ENCODE results near the gene HSP90AB1.

Gene HSP90AB1

DNA sequence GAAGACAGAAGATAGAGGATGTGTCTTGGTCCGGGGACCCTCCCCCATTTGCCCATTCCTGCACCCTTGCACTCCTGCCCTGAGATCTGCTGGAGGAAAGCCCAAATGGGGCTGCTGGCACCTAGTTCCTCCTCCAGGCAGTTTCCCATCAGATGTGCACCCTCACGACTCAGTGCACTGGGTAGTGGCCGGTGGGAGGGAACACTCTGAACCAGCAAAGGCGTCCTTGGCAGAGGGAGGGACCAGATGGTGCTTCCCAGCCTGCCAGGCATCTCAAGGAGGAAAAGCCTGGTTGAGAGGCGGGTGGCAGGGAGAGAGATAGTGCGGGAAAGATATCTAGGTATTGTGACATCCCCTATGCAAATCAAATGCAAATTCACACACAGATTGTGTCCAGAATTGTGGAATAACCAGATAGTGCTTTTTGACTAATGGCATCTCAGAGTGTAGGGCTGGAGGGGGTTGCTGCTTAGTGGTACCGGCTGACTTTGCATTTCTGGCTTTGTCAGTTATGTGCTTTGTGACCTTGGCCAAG is 42.9 kb downstream of the HSP90AB1 start:
- no peak for DNase-seq (ENCODE audit: low read depth)

DNA sequence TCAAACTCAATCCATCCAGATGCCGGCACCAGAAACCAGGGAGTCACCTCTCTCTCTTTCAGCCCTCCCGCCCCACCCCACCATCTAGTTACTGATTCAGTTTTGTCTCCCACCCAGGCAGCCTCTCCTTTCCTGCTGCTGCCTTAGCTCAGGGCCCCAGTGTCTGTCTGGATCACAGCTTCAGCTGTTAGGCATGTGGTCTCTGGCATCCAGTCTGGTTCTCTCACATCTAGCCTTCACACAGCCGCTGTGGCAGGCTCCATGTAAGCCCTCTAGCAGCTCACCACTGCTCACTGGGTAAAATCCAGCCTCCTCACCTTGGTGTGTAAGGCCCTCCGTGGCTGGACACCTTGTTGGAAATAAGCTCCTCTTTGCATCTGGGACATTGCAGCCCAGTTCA is 44.9 kb downstream of the HSP90AB1 start:
- DNase-seq (ENCODE audit: low read depth): no peak

DNA sequence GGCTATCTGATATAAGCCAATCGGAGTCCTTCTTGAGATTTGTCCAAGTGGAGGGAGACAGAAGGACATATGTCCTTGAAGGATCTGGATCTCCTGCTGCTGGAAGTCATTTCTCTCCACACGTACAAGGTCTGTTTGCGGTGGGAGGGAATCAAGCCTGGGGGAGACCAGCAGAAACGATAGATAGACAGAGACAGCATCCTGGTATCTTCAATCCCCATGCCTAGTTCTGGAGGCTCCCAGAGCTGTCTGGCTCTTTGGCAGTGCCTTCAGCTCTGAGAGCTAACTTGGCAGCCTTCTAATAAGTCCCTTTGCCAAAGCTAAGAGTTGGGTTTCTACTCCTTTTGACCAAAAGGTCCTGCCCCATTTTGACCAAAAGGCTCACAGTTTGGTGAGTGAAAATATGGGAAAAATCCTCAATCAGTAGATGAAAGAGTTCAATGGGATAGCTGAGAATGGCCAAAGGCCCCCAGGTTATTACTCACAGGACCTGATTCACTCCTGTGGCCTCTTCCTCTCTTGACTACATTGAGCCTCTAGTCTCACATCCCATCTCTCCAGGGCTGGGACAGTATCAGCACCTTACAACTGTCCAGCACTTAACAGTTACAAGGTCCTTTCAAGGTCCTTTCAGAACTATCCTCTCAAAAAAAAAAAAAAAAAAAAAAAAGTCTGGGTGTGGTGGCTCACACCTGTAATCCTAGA is 45.9 kb downstream of the HSP90AB1 start:
- no peak for DNase-seq (ENCODE audit: low read depth)

DNA sequence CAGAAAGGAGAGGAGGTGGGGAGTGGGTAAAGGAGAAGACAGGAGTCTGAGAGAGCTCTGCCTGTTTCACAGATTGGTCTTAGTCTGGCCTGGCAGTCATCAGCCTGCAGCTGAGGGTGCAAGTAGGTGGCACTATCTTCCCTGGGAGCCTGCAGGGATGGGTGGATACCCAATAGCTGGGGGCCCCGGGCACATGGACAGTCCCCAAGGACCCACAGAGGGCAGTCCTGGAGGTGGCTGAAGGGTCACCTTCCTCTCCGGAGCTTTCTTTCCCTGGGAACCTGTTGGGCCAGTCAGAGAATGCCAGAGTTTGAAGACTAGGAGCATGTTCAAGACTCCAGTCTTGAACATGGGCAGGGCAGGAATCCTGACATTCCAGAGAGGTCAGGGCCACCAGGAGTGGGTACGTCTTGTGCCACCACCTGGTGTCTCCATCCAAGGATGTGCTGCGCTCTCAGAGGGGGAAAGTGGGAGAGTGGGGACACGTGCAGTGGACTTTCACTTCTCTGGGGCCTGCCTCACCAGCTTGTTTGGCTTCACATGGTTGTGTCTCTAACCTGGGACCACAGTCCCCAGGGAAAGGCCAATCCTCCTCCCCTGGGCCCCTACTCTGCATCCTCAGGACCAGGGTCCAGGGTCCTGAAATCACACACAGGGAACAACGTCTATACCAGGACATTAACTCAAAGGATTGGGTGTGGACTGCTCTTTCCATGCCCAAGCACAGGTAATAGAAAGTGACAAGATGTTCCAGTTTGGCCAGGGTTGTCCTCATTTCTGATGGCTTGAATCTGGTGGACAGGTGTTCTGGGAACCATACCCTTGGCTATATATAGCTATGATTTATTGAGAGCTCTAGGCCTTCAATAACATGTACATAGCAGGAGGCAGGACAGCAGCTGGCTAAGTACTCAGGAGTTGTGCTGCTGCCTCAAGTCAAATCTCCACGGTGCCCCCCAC is 48.2 kb downstream of the HSP90AB1 start:
- no peak for DNase-seq (ENCODE audit: low read depth)

DNA sequence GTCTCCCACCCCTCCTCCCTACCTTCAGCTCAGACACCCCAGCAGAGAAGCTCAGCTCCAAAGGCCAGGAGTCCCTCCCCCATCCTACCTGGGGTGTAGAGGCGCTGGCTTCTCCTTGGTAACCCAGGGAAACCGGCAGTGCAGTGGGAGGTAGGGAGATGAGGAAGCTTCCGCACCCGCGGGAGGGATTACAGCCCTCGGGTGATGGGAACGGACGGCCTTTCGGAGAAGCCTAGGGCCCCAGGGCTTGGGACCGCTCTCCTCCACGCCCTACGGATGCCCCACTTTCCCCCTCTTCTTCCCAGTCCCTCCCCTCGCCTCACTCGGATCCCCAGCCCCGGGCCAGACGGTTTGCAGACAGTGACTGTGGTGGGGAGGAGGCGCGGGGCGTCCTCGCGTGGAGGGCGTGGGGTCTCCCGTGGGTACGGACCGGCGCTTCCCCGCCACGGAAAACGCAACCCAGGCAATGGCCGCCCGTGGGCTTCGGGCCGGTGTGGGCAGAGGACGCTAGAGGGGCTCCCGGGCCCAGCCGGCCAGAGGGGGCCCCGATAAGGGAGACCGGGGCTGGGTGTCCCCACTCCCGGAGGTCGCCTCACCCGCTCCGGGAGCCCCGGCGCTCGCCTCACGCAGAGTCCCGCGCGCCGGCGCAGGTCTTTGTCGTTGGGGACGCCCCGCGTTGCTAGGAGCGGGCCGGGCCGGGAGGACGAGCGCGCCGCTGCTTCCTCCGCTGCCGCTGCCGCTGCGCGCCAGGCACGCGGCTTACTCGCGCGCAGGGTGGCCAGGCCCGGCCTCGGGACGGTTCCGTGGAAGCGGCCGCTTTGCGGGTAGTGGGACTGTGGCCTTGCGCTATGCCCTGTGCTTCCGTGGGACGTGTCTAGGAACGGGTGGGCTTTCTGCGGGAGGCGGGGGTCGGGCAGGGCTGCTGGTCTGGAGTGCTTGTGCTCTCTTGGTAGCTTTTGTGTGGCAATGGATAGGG is 50.5 kb downstream of the HSP90AB1 start:
- DNase-seq (ENCODE audit: low read depth): no peak

GRCh38 chr6:44298055-44298803 is 51.3 kb downstream of the HSP90AB1 start:
- no peak for DNase-seq (ENCODE audit: low read depth)

DNA sequence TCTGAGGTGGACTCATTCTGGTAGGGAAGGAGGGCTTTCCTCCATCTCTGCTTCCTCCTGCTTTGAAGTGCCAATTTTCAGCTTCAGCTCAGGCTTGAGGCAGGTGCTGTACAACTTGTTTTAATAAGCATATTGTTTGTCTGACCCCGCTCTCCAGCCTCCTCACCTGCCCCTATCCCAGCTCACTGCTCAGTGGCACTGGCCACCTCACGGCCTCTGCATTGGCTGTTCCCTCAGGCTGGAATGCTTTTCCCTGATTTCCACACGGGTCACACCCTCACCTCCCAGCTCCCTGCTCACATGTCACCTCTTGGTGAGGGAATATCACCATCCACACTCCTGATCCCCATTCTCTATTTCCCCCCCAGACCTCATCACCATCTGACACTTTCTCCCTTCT is 52.0 kb downstream of the HSP90AB1 start:
- DNase-seq (ENCODE audit: low read depth): no peak

DNA sequence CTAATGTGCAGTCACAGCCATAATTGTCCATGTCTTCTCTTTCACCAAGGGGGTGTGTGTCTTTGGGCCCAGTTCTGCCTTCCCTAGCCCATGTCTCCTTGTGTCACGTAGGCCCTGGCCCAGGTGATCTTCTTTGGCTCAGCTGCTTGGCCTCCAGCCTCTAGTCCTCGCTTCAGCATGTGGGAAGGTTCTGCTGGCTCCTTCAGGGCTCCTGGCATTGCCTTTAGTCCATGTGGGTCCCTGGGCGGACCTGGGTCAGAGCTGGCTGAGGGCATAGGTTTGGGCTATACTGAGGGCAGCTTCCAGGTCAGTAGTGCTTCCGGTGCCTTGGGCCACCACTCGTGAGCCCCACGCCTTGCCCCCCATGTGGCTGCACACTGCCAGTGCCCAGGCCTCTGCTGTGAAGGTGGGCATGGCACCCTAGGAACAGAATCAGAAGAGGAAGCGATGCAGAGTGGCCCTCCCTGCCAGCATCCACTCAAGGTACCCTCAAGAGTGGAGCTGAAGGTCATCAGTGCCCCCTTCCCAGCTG is 53.5 kb downstream of the HSP90AB1 start:
- no peak for DNase-seq (ENCODE audit: low read depth)

DNA sequence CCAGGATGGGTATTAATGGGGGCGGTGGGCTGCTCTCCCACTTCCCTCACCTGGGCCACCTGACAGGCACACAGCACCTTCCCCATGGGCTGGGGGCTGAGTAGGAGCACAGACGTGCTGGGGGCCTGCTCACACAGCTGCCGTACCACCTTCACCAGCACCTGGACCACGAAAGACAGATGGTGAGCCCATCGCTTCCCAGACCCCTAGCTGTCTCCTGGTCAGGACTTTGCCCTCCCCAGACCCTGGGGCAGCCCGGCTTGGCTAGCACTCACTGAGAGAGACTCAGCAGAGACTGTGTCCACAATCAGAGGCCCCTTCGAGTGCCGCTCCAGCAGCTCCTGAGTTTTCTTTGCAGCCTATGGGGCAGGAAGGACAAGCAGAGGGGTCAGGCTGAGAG is 54.2 kb downstream of the HSP90AB1 start:
- no peak for DNase-seq (ENCODE audit: low read depth)

GRCh38 chr6:44301782-44302564 is 55.1 kb downstream of the HSP90AB1 start:
- DNase-seq (ENCODE audit: low read depth): no peak

- no peak for DNase-seq (ENCODE audit: low read depth)
Observed at GRCh38 chr6:44302856-44303255, 56.0 kb downstream of the HSP90AB1 start.
